ENCODE measurements around the gene NXT1.

DNA sequence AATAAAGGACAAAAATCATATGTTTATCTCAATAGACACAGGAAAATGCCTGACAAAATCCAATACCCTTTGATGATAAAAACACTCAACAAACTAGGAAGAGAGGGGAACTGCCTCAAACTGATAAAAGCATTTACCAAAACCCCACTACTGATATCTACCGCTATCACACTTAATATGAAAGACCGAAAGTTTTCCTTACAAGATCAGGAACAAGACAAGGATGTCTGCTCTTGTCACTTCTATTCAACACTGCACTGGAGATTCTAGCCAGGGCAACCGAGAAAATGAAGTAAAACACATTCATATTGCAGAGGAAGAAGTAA is 36.5 kb downstream of the NXT1 start:
- TF ChIP-seq, protein P1, sequence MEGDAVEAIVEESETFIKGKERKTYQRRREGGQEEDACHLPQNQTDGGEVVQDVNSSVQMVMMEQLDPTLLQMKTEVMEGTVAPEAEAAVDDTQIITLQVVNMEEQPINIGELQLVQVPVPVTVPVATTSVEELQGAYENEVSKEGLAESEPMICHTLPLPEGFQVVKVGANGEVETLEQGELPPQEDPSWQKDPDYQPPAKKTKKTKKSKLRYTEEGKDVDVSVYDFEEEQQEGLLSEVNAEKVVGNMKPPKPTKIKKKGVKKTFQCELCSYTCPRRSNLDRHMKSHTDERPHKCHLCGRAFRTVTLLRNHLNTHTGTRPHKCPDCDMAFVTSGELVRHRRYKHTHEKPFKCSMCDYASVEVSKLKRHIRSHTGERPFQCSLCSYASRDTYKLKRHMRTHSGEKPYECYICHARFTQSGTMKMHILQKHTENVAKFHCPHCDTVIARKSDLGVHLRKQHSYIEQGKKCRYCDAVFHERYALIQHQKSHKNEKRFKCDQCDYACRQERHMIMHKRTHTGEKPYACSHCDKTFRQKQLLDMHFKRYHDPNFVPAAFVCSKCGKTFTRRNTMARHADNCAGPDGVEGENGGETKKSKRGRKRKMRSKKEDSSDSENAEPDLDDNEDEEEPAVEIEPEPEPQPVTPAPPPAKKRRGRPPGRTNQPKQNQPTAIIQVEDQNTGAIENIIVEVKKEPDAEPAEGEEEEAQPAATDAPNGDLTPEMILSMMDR (IDR thresholded peaks at IDR 0.05 in 8 of 11, conservative IDR thresholded peaks at IDR 0.05 in 3 of 11), result no peak
- TF ChIP-seq POLR2A (IDR thresholded peaks at IDR 0.05) (no peak), POLR2AphosphoS5 (IDR thresholded peaks at IDR 0.05) (no peak)
